IPS DF 19.7 (cell line): ENCODE measurements around the gene MAMDC2.

Source experiments
- DNase-seq: peaks from one replicate; pipeline ENCODE4 v3.0.0-alpha.2; 2013; ENCODE audit warnings: low read depth, low spot score

The MAMDC2 gene

GRCh38 chr9:70107558-70107957 lies 63.9 kb downstream of the MAMDC2 start:
- DNase-seq: no peak

DNA sequence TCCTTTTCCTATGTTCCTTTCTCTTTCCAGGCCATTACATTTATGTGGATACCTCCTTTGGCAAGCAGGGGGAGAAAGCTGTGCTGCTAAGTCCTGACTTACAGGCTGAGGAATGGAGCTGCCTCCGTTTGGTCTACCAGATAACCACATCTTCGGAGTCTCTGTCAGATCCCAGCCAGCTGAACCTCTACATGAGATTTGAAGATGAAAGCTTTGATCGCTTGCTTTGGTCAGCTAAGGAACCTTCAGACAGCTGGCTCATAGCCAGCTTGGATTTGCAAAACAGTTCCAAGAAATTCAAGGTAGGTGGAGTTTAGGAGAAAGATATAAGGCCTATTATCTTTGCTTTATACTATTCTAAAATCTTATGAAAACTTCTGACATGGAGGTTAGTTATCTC lies 64.5 kb downstream of the MAMDC2 start:
- no peak for DNase-seq

DNA sequence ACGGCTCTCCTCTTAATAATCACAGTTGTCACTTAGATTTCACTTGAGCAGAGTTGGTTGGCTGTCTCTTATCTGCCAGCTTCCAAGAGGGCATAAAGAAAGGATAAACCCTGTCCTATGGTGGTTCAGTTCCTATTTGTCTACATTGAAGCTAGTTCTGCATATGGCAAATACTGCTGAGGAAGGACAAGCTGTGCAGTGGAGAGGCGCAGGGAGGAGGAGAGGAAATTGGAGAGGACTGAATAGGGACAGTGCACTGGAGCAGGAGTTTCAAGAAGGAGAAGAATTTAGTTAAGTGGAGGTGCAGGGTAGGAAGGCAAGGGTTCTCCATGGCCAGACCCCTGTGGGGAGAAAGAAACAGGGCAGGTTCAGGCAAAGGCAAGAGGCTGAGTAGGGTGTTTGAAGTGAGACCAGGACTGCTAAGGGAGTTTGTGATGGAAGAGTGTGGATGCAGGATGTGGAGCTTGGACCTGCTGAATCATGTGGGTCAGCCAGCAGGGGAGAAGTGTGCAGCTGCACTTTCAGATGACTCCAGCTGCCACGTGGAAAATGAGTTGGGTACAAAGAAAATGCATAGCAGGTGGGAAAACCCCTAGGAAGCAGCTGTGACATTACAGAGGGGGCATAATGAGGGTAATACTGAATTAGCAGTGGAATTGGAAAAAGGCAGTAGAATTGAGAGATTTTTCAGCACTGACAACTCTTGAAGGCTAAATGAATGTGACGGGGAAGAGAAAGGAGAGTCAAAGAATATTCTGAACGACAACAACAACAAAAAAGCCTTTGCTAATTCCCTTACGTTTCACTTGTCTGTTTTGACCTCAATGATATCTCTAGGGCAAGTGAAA lies 66.8 kb downstream of the MAMDC2 start:
- no peak for DNase-seq

DNA sequence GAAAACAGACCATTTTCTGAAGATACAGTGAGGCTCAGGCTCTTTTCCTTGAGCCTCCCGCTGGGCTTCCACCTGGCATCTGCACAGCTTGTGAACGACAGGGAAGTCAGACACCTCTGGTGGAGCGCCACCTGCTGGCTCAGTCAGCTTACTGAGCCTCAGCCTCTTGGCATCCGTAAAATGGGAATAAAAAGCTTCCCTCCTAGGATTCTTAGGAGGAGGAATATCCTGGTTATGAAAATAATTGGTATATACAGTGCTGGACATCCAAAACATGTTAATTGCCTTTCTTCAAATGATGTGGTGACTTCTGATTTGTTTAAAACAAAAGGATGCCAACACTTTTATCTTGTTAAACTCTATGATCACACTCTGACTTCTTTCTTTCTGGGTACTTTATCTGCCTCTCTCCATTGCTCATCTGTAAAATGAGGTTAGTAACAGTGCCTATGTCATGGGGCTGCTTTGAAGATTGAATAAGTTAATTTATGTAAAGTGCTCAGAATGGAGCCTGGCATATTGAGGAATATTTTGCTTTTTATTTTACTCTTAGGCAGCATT lies 67.5 kb downstream of the MAMDC2 start:
- DNase-seq: peak; percentile 57

DNA sequence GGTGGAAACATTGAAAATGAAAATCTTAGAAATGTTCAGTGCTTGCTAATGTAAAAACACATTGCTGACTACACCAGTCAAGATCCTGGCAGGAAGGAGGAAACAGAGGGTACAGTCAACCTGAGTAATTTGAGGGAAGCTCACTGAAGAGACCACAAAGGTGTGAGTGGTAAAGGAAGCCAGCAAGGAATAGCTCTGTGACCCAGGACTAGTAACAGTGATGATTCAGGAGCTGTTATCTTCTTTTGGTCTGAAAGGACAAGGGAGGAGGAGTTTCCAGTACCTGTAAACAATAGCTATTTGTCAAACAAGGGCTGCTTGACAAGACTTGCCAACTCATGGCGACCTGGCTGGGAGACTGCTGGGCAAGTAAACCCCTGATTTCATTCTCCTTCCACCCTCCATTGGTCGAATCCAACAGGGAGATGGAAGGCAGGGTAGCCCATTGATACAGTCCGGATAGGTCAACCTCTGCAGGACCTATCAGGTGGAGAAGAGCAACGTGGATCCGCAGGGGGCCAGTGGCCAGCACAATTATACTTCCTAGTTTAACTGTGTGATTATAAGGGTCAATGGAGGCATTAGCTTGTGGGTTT lies 68.1 kb downstream of the MAMDC2 start:
- no peak for DNase-seq

DNA sequence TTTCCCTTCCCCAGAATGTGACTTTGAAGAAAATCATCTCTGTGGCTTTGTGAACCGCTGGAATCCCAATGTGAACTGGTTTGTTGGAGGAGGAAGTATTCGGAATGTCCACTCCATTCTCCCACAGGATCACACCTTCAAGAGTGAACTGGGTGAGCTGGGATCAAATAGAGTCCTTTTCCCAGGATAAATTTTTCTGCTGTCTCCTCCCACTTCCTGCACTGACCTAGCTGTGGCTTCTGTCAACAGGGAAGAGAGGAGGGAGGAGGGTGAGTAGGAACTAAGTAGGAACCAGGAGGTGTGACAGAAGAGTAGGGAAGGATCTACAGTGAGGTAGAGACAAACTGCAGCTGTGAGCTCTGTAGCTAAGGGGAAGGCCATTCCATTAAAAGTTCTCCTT lies 69.3 kb downstream of the MAMDC2 start:
- no peak for DNase-seq

DNA sequence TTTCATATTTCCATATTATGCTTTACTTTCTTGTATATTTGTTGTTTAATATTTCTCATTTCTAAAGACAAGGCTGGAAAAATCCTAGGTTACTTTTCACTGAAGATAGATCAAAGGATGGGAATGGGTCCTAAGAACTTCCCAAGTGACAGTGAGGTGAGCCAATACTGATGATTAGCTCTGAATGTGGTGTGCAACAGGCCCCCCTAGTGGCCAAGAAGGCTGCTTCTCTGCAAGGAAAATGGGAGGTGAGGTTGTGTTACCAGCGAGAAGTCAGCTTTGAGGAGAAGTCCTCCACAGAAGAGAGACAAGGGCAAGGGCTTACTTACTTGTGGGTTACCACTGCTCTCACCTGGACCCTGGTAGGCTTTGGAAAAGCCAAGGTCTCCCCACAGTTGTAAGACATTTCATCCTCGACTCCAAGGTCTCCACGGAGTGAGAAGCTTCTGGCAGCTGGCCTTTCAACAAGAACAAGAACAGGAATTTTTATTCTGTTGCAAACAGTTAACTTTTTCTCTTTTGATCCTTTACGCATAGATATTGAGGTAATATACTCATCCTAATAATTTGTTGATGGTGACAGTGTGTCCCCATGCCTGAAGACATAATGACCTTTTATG lies 69.9 kb downstream of the MAMDC2 start:
- peak; percentile 47 for DNase-seq

DNA sequence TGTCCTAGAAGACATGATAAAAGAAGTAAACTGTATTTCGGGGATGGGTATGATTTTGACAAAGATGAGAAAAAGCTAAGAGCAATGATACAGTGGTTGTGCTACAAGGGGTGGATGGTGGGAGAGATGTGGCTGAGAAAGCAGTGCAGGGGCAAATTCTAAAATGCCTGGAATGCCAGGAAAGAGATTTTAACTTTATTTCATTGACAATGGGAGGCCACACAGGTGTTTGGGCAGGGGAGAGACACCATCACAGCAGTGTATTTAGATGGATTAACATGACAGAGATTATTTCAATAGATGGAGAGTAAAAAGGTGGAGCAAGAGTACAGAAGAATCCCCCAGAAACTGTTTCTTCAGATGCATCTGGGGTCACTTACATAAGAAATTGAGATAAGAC lies 71.2 kb downstream of the MAMDC2 start:
- no peak for DNase-seq

DNA sequence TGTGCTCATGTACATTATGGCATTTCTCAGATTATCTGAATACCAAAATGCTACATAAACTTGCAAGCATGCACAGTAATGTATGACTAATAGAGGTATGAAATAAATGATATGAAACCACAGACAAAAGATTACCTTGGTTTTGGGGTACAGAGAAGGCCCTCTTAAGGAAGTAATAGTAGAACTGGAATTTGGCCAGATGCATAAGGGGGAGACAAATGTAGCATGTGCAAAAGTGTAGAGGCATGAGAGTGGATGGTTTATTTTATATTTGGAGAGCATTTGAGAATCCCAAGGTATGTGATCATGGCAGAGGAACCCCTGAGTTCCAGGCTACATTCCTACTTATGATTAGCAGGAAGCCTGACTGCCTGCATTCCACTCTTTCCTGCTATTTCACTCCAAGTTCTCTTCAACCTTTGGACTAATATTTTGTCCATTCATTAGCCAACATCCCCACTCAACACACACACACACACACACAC lies 74.2 kb downstream of the MAMDC2 start:
- no peak for DNase-seq

DNA sequence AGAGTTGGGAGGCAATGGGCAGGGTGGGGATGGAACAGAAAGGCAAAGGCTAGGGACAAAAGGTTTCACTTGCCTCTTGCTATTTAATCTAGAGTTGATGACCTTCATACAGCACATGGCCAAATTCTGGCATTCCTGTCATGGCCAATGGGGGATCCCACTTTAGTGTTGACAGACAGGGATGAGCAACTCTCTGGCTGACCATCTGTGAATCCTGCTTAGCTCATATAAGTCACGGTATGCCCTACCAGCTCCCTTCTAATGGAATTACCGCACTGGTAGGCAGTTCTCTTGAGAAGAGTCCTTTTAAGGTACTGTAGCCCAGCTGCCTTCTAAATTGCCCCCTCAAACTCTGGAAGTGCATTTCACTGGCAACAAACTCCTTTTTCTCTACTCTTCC lies 76.1 kb downstream of the MAMDC2 start:
- no peak for DNase-seq

DNA sequence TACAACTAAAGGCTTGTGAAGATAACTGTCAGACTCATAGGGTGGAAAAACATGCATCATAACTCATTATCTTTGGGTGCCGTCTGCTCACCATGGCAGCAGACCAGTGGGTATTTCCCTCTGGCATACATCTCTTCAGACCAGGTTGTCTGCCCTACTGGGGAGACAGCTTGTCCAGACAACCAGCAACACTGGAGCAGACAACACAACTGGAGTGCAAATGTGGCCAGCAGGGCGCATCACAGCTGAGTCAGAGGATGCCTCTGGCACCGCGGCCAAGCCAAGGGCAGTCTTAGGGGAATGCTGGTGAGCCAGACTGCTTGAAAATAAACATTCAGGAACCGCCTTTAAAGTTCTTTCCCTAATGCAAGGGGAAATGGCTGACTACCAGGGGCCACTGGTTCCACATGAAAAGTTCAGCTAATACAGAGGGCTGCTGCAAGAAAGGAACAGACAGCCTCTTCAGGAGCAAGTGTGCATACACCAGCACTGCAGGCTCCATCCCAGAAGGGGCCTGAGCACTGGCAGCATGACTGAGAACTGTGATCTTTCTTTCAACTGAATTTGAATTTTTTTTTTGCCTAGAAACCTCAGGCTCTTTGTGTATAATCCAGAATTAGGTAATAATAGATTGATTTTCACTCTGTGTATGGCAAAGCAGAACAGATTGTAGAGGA lies 77.3 kb downstream of the MAMDC2 start:
- DNase-seq: no peak

DNA sequence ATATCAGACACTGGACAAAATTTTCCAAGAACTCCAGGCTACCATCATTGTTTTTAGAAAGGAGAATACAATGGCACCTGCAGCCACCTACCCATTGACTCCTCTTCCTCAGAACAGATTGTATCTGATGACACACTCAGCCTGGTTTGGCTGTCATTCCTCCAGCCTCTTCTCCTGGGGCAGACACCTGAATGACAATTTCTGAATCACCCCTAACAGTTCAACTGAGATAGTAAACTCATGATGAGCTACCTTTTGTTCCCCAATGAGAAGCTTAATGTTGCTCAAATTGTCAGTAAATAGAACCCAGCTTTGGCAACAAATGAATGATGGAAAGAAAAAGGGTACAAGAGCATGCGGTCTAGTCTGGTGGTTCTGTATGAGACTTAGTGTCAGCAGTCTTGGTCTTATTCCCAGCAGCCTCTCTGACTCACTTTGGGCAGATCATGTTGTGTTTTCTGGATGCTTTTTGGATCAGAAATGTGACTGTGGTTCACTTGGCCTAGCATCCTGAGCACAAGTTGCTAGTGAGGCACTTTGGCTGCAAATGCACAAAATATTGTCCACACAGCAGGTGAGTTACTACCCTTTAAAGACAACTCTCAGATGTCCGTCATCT lies 78.3 kb downstream of the MAMDC2 start:
- no peak for DNase-seq

DNA sequence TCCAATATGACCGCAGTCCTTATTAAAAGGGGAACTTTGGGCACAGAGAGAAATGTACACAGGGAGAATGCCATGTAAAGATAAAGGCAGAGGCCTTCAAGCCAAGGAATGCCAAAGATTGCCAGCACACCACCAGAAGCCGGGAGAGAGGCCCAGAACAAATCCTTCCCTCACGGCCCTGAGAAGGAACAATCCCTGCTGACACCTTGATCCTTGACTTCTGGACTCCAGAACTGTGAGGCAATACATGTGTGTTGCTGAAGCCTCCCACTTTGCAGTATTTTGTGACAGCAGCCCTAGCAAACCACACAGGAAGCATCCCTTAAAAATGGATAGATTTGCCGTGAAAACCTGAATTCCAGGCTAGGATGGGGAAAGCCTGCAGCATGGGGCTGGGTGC lies 80.0 kb downstream of the MAMDC2 start:
- DNase-seq: no peak

- no peak for DNase-seq
Observed at GRCh38 chr9:70125621-70126263, 82.1 kb downstream of the MAMDC2 start.

GRCh38 chr9:70127036-70127435 lies 83.4 kb downstream of the MAMDC2 start:
- DNase-seq: no peak

DNA sequence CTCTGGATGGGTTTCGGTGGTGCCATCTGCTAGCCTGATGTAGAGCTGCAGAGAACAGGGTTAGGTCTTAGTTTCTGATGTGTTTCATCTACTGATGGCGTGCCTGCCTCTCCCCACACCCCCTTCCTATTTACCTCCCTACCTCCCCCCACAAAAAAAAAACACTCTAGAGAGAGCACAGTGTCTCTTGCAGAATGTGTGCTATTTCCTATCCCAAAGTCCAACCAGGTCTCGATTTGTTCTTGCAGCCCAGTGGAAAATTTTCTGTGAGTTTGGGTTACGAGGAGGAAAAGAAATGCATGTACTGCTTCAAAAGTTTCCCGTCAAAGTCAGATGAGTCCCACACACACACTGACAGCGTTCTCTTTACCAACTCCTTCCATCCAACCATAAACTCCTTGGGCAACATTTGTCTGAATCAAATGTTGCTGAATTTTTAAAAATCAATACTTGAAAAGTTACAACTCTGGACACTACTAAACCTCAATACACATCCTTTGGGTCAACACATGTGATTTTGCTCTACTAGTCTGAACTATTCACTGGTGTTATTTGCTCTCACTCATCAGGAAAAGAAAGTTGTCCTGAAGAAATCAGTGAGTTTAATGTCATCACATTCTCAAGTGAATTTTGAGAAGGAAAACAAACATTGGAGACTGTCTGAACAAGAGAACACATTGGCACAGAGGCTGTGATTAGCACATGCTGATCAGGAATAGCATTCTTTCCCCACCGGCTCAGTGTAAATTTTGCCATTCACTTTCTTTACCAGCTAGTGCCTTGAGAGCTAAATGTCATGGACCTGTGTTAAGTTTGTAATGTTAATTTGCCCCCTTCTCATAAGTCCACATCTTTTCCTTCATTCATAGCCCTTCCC lies 84.1 kb downstream of the MAMDC2 start:
- no peak for DNase-seq

DNA sequence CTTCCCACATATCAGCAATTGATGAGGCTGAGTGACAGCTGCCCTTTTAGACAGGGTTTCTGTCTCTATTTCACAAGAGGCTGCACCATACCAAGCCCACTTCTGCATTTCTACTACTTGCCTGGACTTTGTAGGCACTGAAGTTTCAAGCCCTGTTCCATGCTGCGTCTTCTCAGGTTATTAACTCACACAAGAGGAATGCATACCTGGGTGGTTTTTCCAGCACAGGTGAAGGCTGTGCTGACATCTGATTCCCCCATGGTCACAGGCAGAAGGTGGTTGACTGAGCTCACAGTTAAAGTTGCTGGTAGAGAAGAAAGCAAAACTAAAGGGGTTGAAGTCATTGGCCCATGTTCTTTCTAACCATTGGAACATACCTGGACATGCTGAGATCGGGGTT lies 86.6 kb downstream of the MAMDC2 start:
- DNase-seq: no peak

DNA sequence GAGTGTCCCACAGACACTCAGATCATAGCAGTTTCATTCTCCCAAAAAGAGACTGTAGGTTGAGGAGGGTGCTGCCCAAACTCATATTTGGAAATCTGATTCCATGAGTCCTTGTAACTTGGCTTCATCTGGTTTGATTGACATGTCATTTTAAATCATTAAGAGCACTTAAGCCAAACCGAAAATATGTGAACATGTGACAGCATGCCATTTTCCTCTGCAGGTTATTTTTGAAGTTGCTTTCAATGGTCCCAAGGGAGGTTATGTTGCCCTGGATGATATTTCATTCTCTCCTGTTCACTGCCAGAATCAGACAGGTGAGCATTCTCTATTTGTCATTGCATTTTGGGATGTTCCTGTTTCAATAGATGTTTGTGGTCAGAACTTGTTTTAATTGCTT lies 87.6 kb downstream of the MAMDC2 start:
- DNase-seq: no peak

GRCh38 chr9:70133253-70134208 lies 89.9 kb downstream of the MAMDC2 start:
- no peak for DNase-seq
